GM19372 (cell line): ENCODE data around the gene ARPC1A.
A peak's percentile ranks its signal among the peaks of the same experiment; 100 is the strongest.
"Not testable (repeated sequence)": the region's sequence is repeated elsewhere in the genome, so short reads cannot be mapped to it uniquely, and the experiment has no call there.

ENCODE experiments used
- ATAC-seq: cut with Tn5 transposase; IDR thresholded peaks from one replicate; pipeline ENCODE4 v1.9.1; 2021; ENCODE audit warnings: mild to moderate bottlenecking, low read depth, moderate library complexity; ENCODE audit not compliant: unreplicated experiment

Gene ARPC1A

GRCh38 chr7:99385564-99385963 is 59.9 kb downstream of the ARPC1A start:
- ATAC-seq: no peak

GRCh38 chr7:99386584-99387238 is 61.0 kb downstream of the ARPC1A start:
- ATAC-seq: no peak

GRCh38 chr7:99387239-99387635 is 61.5 kb downstream of the ARPC1A start:
- ATAC-seq: not testable (repeated sequence)

- no peak for ATAC-seq
Observed at GRCh38 chr7:99387912-99388311, 62.2 kb downstream of the ARPC1A start.

DNA sequence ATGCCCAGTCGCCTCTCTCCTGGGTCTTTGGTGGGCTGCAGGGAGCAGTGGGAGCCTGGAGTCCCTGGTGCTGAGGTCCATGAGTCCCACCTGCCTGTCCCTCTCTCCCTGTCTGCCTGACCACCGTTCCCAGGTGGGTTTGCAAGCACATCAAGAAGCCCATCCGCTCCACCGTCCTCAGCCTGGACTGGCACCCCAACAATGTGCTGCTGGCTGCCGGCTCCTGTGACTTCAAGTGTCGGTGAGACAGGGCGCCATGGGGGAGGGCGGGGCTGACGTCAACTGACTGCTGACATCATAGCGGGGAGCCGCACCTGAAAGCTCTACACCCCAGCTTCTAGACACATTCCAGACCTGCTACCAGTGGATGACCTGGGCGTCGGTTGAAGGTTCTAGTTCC is 64.1 kb downstream of the ARPC1A start:
- ATAC-seq: no peak

DNA sequence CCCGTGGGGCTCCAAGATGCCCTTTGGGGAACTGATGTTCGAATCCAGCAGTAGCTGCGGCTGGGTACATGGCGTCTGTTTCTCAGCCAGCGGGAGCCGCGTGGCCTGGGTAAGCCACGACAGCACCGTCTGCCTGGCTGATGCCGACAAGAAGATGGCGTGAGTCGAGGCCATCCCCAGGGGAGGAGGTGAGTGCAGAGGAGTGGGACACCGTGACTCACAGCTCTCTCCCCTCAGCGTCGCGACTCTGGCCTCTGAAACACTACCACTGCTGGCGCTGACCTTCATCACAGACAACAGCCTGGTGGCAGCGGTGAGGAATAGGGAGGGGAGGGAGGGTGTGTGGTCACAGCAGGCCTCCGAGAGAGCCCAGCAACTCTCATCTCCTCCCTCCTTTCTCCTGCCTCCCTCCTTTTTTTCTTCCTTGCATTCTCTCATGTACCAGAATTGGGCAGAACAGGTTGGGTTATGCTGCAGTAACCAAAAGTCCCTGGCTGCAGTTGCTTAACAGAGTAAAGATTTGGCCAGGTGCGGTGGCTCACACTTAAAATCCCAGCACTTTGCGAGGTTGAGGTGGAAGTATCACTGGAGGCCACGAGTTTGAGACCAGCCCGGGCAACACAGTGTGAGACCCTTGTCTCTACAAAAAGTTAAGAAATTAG is 65.4 kb downstream of the ARPC1A start:
- no peak for ATAC-seq

DNA sequence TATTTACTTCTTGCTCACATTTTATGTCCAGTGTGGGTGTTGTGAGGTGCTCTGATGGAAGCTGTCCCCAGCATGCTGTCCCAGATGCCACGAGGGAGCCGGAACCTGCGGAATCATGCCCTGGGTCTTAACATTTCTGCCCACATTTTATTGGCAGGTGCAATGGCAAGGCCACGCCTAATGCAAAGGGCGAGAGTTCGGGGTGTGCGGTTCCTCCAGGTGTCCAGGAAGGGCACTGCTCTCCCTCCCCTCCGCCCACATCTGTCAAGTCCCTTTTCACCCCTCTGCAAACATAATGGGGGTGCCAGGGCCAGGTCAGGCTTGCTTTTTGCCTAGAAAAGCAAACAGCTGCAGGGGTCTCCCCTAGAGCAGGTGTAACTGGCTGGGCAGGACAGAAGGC is 66.3 kb downstream of the ARPC1A start:
- no peak for ATAC-seq

DNA sequence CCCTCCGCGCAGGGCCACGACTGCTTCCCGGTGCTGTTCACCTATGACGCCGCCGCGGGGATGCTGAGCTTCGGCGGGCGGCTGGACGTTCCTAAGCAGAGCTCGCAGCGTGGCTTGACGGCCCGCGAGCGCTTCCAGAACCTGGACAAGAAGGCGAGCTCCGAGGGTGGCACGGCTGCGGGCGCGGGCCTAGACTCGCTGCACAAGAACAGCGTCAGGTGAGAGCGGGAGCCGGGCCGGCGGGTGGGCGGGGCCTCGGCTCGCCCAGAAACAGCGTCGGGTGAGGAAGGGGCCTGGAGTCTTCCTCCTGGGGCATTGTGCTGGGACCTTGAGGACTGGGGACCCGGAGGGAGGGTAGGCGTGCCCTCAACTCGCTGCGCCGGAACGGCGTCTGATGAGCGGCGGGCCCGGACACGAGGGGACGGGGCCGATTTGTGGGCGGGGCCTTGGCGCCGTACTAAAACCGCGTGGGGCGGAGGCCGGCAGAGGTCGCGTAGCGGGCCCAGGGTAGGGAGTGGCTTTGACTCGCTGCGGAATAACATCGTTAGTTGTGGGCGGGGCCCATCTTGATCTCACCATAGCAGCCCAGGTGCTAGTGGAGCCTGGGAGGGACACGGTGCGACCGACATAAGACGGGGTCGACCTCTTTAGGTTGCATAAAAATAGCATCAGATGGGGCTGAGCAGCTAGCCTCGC is 67.1 kb downstream of the ARPC1A start:
- ATAC-seq: peak; percentile 79

DNA sequence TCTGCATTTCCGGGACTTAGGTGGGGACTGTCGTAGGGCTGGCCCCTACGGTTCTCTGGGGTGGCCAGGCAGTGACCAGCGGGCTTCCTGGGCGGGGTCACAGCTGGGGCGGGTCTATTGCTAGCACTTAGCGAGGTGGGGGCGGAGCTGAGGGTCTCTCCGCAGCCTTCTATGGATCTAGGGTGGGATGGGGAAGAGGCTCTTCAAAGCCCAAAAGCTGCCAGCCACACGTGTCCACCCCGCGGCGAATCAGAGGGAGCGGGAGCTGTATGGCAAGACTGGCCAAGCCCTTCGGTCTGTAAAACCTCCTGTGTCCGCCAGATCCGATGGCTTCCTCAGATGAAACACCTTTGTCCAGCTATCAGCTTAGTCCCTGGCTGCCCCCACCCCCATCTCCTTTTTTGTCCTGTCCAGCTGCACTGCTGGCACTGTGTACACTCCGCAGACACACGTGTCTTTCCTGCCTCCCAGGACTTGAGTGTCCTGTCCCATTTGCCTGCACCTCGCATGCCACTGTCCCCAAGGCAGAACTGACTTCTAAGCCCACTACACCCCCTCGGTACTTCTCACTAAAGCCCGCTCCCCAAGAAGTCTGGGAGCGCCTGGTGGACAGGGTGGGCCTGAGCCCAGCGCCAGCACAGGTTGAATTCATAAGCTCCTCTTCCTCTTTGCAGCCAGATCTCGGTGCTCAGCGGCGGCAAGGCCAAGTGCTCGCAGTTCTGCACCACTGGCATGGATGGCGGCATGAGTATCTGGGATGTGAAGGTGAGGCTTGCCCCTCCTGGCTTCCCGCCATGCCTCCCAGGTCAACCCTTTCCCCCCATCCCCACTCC is 67.9 kb downstream of the ARPC1A start:
- no peak for ATAC-seq

DNA sequence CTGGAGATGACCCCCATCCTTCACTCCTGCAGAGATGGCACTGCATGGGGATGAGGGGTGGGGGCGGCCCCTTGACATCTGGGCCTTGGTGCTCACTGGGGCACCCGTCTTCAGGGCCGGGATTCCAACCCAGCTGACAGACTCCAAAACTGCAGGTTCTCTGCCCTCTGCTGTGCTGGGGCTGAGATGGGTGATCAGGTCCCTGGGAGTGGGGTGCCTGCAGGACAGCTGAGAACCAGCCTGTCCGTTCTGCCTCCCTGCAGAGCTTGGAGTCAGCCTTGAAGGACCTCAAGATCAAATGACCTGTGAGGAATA is 68.4 kb downstream of the ARPC1A start:
- no peak for ATAC-seq

DNA sequence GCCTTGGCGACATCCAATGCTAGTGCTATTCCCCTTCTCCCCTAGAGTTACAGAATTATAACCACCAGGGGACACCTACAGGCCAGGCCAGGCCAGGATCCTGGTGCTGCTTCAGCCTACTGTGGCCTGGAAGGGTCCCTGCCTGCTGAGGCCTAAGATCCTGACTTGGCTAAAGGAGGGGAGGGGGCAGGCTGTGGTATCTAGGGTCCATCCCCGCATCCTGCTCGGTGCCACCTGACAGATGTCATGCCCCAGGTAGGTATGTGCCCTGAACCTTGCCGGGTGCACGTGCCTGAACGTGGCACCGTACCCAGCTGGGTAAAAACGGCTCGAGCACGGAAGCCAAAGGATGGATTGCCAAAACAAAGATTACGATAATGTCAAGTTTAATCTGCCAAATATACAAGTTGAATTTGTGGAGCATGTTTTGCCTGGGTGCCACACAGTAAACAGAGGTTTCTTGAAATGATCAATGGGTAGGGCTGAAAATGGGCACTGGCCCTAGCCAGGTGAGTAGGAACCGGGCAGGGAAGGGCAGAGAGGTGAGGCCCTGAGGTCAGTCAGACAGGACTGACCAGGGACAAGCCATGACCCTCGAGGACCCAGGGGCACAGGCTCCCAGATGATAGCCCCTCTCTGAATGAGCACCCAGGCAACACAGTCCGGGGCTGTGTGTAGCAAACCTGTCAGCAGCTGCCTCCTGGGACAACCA is 70.1 kb downstream of the ARPC1A start:
- no peak for ATAC-seq

GRCh38 chr7:99396418-99397296 is 71.0 kb downstream of the ARPC1A start:
- no peak for ATAC-seq

- no peak for ATAC-seq
Observed at GRCh38 chr7:99397297-99397983, 71.7 kb downstream of the ARPC1A start.

DNA sequence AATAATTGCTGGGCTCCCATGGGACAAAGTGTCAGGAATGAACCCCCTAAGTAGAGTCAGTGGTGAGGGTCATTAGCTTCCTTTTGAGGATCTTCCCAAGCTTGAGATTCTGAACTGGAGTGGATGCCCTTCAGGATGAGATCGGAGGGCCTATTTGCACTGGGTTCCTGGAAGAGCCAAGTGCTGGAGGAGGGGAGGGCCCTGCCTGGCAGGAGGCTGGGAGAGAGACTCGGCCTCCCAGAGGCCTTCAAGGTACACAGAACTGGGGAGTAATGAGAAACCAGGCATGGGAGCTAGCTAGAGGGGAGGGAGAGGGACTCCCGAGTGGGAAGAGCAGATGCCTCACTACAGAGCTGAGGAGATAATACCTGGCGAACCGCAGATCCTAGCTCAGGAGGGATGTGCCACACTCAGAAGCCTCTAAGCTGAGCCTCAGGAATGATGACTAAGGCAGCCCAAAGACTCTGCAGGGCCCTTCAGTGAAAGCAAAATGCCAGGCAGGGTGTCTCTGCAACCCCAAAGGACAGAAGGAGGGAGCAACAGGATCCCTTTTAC is 73.3 kb downstream of the ARPC1A start:
- no peak for ATAC-seq

- ATAC-seq: no peak
Observed at GRCh38 chr7:99399597-99399996, 73.9 kb downstream of the ARPC1A start.

DNA sequence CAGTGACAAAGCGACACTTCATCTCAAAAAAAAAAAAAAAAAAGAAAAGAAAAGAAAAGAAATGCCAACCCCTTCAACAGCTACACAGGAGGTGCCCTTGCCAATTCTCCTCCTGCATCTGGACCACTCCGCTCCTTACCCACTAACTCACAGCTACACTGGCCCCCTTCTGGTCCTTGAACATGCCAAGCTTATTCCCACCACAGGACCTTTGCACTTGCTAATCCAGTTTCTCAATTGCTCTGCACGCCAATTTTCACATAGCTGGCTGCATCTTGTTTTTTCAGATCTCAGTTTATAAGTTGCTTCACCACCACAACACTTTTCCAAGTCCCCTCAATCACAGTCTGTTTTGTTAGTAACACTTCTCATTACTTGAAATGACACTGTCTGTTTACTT is 77.2 kb downstream of the ARPC1A start:
- ATAC-seq: no peak

GRCh38 chr7:99403764-99404163 is 78.1 kb downstream of the ARPC1A start:
- no peak for ATAC-seq

- no peak for ATAC-seq
Observed at GRCh38 chr7:99404235-99404976, 78.7 kb downstream of the ARPC1A start.
